NCI-H2029 (cell line): ENCODE results near the gene GDF15.

Experiments
- DNase-seq: peaks from one replicate; lab custom pipeline; 2025; lab: John Stamatoyannopoulos, UW

Gene GDF15

GRCh38 chr19:18431351-18432197 is 45.6 kb downstream of the GDF15 start:
- DNase-seq = no peak

- no peak for DNase-seq
Measured at GRCh38 chr19:18432275-18433014, 46.5 kb downstream of the GDF15 start.

- DNase-seq = no peak
Measured at GRCh38 chr19:18433015-18433691, 47.2 kb downstream of the GDF15 start.

GRCh38 chr19:18433735-18434398 is 47.9 kb downstream of the GDF15 start:
- no peak for DNase-seq

GRCh38 chr19:18434411-18435175 is 48.6 kb downstream of the GDF15 start:
- no peak for DNase-seq

GRCh38 chr19:18435178-18435841 is 49.4 kb downstream of the GDF15 start:
- DNase-seq = no peak

GRCh38 chr19:18435842-18436670 is 50.1 kb downstream of the GDF15 start:
- no peak for DNase-seq

GRCh38 chr19:18436671-18437490 is 50.9 kb downstream of the GDF15 start:
- DNase-seq = peak; percentile 69

GRCh38 chr19:18437491-18438330 is 51.8 kb downstream of the GDF15 start, which contains the start of gene ISYNA1:
TSS of gene ISYNA1 (minus strand) at chr19:18438133. CDS start at chr19:18437979, 154 bp downstream.
- DNase-seq = peak; percentile 28

GRCh38 chr19:18438331-18439024 is 52.5 kb downstream of the GDF15 start:
- no peak for DNase-seq
